SK-N-SH treated with all-trans-retinoic acid at 6 μM for 48 hours (cell line): ENCODE measurements around the gene HDAC8.

Experiments used
- ATAC-seq: fragments of 200-7000 bp; cut with Tn5 transposase; 3 replicates; pipeline ENCODE4 v1.9.1; 2020; ENCODE audit warnings: mild to moderate bottlenecking, moderate library complexity
- ARNTL ChIP-seq: fragments of 450-650 bp; formaldehyde crosslinking; IDR thresholded peaks from 2 replicates; pipeline ENCODE4 v1.5.0; 2020; ENCODE audit warnings: low read depth, mild to moderate bottlenecking, moderate library complexity, borderline replicate concordance
- BACH2 ChIP-seq: fragments of 250-450 bp; sonication (Bioruptor Pico); IDR thresholded peaks from 2 replicates; pipeline ENCODE4 v1.9.0; 2021; ENCODE audit warnings: mild to moderate bottlenecking, borderline replicate concordance
- CSDC2 ChIP-seq: fragments of 250-450 bp; sonication (Bioruptor Pico); IDR thresholded peaks from 2 replicates; pipeline ENCODE4 v1.5.0; 2020; ENCODE audit warnings: mild to moderate bottlenecking, moderate library complexity
- ESRRG ChIP-seq: fragments of 250-450 bp; sonication (Bioruptor Pico); IDR thresholded peaks from 2 replicates; pipeline ENCODE4 v1.6.1; 2021; ENCODE audit warnings: mild to moderate bottlenecking
- GLIS3 ChIP-seq: fragments of 250-450 bp; sonication (Bioruptor Pico); IDR thresholded peaks from 2 replicates; pipeline ENCODE4 v1.5.0; 2020; ENCODE audit warnings: mild to moderate bottlenecking, moderate library complexity
- ISL1 ChIP-seq: fragments of 250-450 bp; sonication (Bioruptor Pico); IDR thresholded peaks from 2 replicates; pipeline ENCODE4 v2.1.2; 2022; ENCODE audit warnings: mild to moderate bottlenecking, moderate library complexity
- OSR1 ChIP-seq: fragments of 250-450 bp; sonication (Bioruptor Pico); IDR thresholded peaks from 2 replicates; pipeline ENCODE4 v1.8.0; 2022; ENCODE audit warnings: moderate library complexity, mild to moderate bottlenecking, inconsistent platforms
- POU6F1 ChIP-seq: fragments of 250-450 bp; sonication (Bioruptor Pico); IDR thresholded peaks from 2 replicates; pipeline ENCODE4 v1.8.0; 2021; ENCODE audit warnings: low read depth, mild to moderate bottlenecking, moderate library complexity, borderline replicate concordance
- PPARA ChIP-seq: fragments of 250-450 bp; sonication (Bioruptor Pico); IDR thresholded peaks from 2 replicates; pipeline ENCODE4 v1.5.0; 2020; ENCODE audit warnings: mild to moderate bottlenecking, borderline replicate concordance
- RARB ChIP-seq: fragments of 250-450 bp; sonication (Bioruptor Pico); IDR thresholded peaks from 2 replicates; pipeline ENCODE4 v1.8.0; 2021; ENCODE audit warnings: mild to moderate bottlenecking, moderate library complexity
- SNAI2 ChIP-seq: fragments of 250-450 bp; sonication (Bioruptor Pico); IDR thresholded peaks from 2 replicates; pipeline ENCODE4 v1.5.0; 2020; ENCODE audit warnings: mild to moderate bottlenecking, moderate library complexity
- TCF4 ChIP-seq: fragments of 250-450 bp; sonication (Bioruptor Pico); IDR thresholded peaks from 2 replicates; pipeline ENCODE4 v1.8.0; 2021; ENCODE audit warnings: mild to moderate bottlenecking, moderate library complexity, borderline replicate concordance
- TOX ChIP-seq: fragments of 250-450 bp; sonication (Bioruptor Pico); IDR thresholded peaks from 2 replicates; pipeline ENCODE4 v1.8.0; 2021; ENCODE audit warnings: mild to moderate bottlenecking, moderate library complexity, borderline replicate concordance
- TSHZ2 ChIP-seq: fragments of 250-450 bp; sonication (Bioruptor Pico); IDR thresholded peaks from 2 replicates; pipeline ENCODE4 v1.5.0; 2020; ENCODE audit warnings: mild to moderate bottlenecking, moderate library complexity
- ZC3H10 ChIP-seq: fragments of 250-450 bp; sonication (Bioruptor Pico); IDR thresholded peaks from 2 replicates; pipeline ENCODE4 v1.5.1; 2021; ENCODE audit warnings: mild to moderate bottlenecking, moderate library complexity
- ZFP3 ChIP-seq: fragments of 250-450 bp; sonication (Bioruptor Pico); IDR thresholded peaks from 2 replicates; pipeline ENCODE4 v1.5.0; 2020; ENCODE audit warnings: mild to moderate bottlenecking, moderate library complexity
- ZFP30 ChIP-seq: fragments of 450-650 bp; formaldehyde crosslinking; IDR thresholded peaks from 2 replicates; pipeline ENCODE4 v1.5.0; 2022; ENCODE audit warnings: mild to moderate bottlenecking, moderate library complexity
- ZNF565 ChIP-seq: fragments of 450-650 bp; formaldehyde crosslinking; conservative IDR thresholded peaks from 2 replicates; pipeline ENCODE4 v1.5.0; 2020; ENCODE audit warnings: low read depth, mild to moderate bottlenecking, moderate library complexity
- ZNF70 ChIP-seq: fragments of 450-650 bp; formaldehyde crosslinking; IDR thresholded peaks from 2 replicates; pipeline ENCODE4 v1.5.0; 2020; ENCODE audit warnings: mild to moderate bottlenecking, moderate library complexity
- ZNF8 ChIP-seq: fragments of 450-650 bp; formaldehyde crosslinking; IDR thresholded peaks from 2 replicates; pipeline ENCODE4 v1.5.0; 2020; ENCODE audit warnings: mild to moderate bottlenecking, moderate library complexity
- TF ChIP-seq, protein P1 (sequence below): fragments of 250-450 bp; sonication (Bioruptor Pico); IDR thresholded peaks from 2 replicates; pipeline ENCODE4 v1.5.1; 2021; ENCODE audit warnings: mild to moderate bottlenecking, moderate library complexity
- TF ChIP-seq, protein P2 (sequence below): fragments of 250-450 bp; sonication (Bioruptor Pico); IDR thresholded peaks from 2 replicates; pipeline ENCODE4 v1.5.1; 2020; ENCODE audit warnings: low read depth, mild to moderate bottlenecking, moderate library complexity
- TF ChIP-seq, protein P3 (sequence below): fragments of 250-450 bp; sonication (Bioruptor Pico); IDR thresholded peaks from 2 replicates; pipeline ENCODE4 v1.8.0; 2020; ENCODE audit warnings: mild to moderate bottlenecking, moderate library complexity, borderline replicate concordance

The HDAC8 gene

DNA sequence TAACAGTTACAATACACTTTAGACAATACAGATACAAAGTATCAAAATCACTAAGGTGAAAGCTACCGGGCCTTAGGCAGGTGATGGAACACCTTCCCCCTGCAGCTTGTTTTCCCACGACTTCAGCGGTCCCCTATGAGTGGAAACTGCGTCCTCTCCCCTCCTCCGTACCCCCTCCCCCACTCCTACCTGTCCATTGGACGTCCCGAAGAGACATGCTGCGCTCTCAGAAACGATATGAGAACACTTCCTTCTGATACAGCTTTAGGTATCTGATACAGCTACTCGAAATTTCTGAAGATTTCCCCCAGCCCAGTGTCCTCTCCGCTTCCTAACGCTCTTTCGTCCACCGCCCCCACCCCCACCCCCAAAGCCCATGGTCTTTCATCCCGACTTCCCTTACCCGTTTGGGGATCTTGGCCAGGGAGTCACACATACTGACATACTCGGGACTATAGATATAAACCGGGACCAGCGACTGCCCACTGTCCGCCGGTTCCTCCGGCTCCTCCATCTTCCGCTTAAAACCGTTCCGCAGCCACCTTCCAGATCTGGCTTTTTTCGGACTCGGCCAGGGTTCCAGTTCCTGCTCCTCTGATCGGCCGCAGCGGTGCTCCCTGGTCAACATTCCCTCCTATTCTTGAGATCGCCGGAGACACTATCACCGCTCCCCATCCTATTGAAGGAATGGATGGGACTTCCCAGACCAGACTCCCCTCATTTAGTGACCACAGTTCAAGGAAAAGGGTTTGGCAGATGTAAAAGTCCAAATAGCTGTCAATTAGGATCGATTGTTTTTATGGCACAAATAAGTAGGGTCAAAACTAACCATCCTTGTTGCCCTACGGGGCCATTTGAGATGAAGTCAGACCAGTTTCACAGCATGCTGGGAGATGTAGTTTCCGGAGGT, at the start of gene HDAC8:
Gene HDAC8 (minus strand): TSS at position 596 of the 910 bp plus-strand sequence. CDS start 82 bp downstream, at position 514.
- TF ChIP-seq ARNTL (CRISPR knock-in tag) (no peak), ZFP3 (peak; percentile 16; the same call in 1 of the 2 replicates), ZNF70 (CRISPR knock-in tag) (peak; percentile 50; the same call in 1 of the 2 replicates), TSHZ2 (CRISPR knock-in tag) (peak; percentile 43; the same call in 1 of the 2 replicates), BACH2 (no peak), GLIS3 (CRISPR knock-in tag) (no peak), ESRRG (CRISPR knock-in tag) (no peak), TOX (CRISPR knock-in tag) (no peak), SNAI2 (CRISPR knock-in tag) (no peak), ZNF565 (no peak), ZNF8 (no peak), CSDC2 (CRISPR knock-in tag) (no peak), RARB (CRISPR knock-in tag) (no peak), ZFP30 (no peak), ISL1 (no peak), OSR1 (no peak), ZC3H10 (CRISPR knock-in tag) (no peak), POU6F1 (CRISPR knock-in tag) (no peak), PPARA (CRISPR knock-in tag) (no peak), TCF4 (CRISPR knock-in tag) (no peak)
- TF ChIP-seq, protein P1, sequence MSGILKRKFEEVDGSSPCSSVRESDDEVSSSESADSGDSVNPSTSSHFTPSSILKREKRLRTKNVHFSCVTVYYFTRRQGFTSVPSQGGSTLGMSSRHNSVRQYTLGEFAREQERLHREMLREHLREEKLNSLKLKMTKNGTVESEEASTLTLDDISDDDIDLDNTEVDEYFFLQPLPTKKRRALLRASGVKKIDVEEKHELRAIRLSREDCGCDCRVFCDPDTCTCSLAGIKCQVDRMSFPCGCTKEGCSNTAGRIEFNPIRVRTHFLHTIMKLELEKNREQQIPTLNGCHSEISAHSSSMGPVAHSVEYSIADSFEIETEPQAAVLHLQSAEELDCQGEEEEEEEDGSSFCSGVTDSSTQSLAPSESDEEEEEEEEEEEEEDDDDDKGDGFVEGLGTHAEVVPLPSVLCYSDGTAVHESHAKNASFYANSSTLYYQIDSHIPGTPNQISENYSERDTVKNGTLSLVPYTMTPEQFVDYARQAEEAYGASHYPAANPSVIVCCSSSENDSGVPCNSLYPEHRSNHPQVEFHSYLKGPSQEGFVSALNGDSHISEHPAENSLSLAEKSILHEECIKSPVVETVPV (CRISPR knock-in tag): peak; percentile 68; the same call in 1 of the 2 replicates
- TF ChIP-seq, protein P2, sequence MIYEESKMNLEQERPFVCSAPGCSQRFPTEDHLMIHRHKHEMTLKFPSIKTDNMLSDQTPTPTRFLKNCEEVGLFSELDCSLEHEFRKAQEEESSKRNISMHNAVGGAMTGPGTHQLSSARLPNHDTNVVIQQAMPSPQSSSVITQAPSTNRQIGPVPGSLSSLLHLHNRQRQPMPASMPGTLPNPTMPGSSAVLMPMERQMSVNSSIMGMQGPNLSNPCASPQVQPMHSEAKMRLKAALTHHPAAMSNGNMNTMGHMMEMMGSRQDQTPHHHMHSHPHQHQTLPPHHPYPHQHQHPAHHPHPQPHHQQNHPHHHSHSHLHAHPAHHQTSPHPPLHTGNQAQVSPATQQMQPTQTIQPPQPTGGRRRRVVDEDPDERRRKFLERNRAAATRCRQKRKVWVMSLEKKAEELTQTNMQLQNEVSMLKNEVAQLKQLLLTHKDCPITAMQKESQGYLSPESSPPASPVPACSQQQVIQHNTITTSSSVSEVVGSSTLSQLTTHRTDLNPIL (CRISPR knock-in tag): no peak
- TF ChIP-seq, protein P3, sequence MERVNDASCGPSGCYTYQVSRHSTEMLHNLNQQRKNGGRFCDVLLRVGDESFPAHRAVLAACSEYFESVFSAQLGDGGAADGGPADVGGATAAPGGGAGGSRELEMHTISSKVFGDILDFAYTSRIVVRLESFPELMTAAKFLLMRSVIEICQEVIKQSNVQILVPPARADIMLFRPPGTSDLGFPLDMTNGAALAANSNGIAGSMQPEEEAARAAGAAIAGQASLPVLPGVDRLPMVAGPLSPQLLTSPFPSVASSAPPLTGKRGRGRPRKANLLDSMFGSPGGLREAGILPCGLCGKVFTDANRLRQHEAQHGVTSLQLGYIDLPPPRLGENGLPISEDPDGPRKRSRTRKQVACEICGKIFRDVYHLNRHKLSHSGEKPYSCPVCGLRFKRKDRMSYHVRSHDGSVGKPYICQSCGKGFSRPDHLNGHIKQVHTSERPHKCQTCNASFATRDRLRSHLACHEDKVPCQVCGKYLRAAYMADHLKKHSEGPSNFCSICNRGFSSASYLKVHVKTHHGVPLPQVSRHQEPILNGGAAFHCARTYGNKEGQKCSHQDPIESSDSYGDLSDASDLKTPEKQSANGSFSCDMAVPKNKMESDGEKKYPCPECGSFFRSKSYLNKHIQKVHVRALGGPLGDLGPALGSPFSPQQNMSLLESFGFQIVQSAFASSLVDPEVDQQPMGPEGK: no peak
- ATAC-seq: peak; percentile 96
